HepG2 (cell line): ENCODE measurements around the gene POLR1H. TPM values are rescaled to one million over a fixed set of nuclear protein-coding genes. Genes with fewer than 3 reads are reported as not detected.

ENCODE experiments used
- AGO1 ChIP-seq: fragments of 200-400 bp; formaldehyde crosslinking; IDR thresholded peaks from 2 replicates; pipeline ENCODE4 v1.6.1; 2017; ENCODE audit warnings: mild to moderate bottlenecking, low read depth, low read length, moderate library complexity; ENCODE audit not compliant: poor library complexity, severe bottlenecking
- AGO2 ChIP-seq: fragments of 200-400 bp; formaldehyde crosslinking; optimal IDR thresholded peaks from 2 replicates; pipeline ENCODE3; 2017; ENCODE audit warnings: mild to moderate bottlenecking, low read depth, low read length, moderate library complexity
- ATF1 ChIP-seq: IDR thresholded peaks from 2 replicates; pipeline ENCODE4 v1.6.1; 2016; ENCODE audit warnings: mild to moderate bottlenecking, control low read depth
- ATF5 ChIP-seq: sonication (generic); formaldehyde crosslinking; IDR thresholded peaks from 2 replicates; pipeline ENCODE4 v1.4.0; 2020; ENCODE audit warnings: mild to moderate bottlenecking, low read depth, missing genetic modification reagents
- CBX2 ChIP-seq, 2 experiments: fragments of 200-600 bp in 1 of 2; sonication (generic); formaldehyde crosslinking in 1 of 2; IDR thresholded peaks; 2 replicates each; pipeline versions ENCODE4 v1.7.0 to v1.8.1; 2018 to 2022; ENCODE audit warnings: low read depth in 2 of 2, low read length in 1 of 2, mild to moderate bottlenecking in 1 of 2, missing genetic modification reagents in 1 of 2
- HHEX ChIP-seq: IDR thresholded peaks from 2 replicates; pipeline ENCODE4 v1.6.1; 2016; ENCODE audit warnings: control low read depth
- HNRNPK ChIP-seq: fragments of 200-400 bp; formaldehyde crosslinking; IDR thresholded peaks from 2 replicates; pipeline ENCODE4 v1.6.1; 2018; ENCODE audit warnings: low read length, low read depth, moderate library complexity, mild to moderate bottlenecking; ENCODE audit not compliant: poor library complexity, severe bottlenecking
- POLR2AphosphoS2 ChIP-seq: IDR thresholded peaks from 2 replicates; pipeline ENCODE4 v1.6.1; 2011; ENCODE audit warnings: low read depth, low read length, improper control_type of control experiment
- SOX6 ChIP-seq, 2 experiments: fragments of 450-650 bp in 1 of 2; sonication (generic) in 1 of 2; formaldehyde crosslinking in 1 of 2; IDR thresholded peaks; 2 replicates each; pipeline versions ENCODE4 v1.4.0 to v1.6.1; 2017 to 2020; ENCODE audit warnings: antibody characterized with exemption in 1 of 2, mild to moderate bottlenecking in 1 of 2, missing genetic modification reagents in 1 of 2
- U2AF1 ChIP-seq: fragments of 200-400 bp; formaldehyde crosslinking; optimal IDR thresholded peaks from 2 replicates; pipeline ENCODE3; 2017; ENCODE audit warnings: mild to moderate bottlenecking, low read depth, low read length
- WIZ ChIP-seq: sonication (generic); formaldehyde crosslinking; IDR thresholded peaks from 2 replicates; pipeline ENCODE4 v1.5.1; 2020; ENCODE audit warnings: mild to moderate bottlenecking, missing genetic modification reagents
- ZFYVE20 ChIP-seq: sonication (generic); formaldehyde crosslinking; IDR thresholded peaks from 2 replicates; pipeline ENCODE4 v1.8.0; 2023; ENCODE audit warnings: low read depth, mild to moderate bottlenecking, moderate library complexity, missing genetic modification reagents, borderline replicate concordance
- ZNF235 ChIP-seq: sonication (generic); formaldehyde crosslinking; IDR thresholded peaks from 2 replicates; pipeline ENCODE4 v1.8.1; 2023; ENCODE audit warnings: mild to moderate bottlenecking, missing genetic modification reagents, borderline replicate concordance
- ZNF432 ChIP-seq: sonication (generic); formaldehyde crosslinking; IDR thresholded peaks from 2 replicates; pipeline ENCODE4 v1.5.0; 2020; ENCODE audit warnings: missing genetic modification reagents, mild to moderate bottlenecking, borderline replicate concordance
- ZNF441 ChIP-seq: sonication (generic); formaldehyde crosslinking; IDR thresholded peaks from 2 replicates; pipeline ENCODE4 v1.7.0; 2021; ENCODE audit warnings: missing genetic modification reagents, borderline replicate concordance
- ZNF460 ChIP-seq: sonication (generic); formaldehyde crosslinking; IDR thresholded peaks from 2 replicates; pipeline ENCODE4 v1.5.1; 2020; ENCODE audit warnings: missing genetic modification reagents, mild to moderate bottlenecking, borderline replicate concordance
- ZNF484 ChIP-seq: sonication (generic); formaldehyde crosslinking; IDR thresholded peaks from 2 replicates; pipeline ENCODE4 v1.5.1; 2020; ENCODE audit warnings: mild to moderate bottlenecking, low read depth, missing genetic modification reagents, borderline replicate concordance
- ZSCAN20 ChIP-seq: sonication (generic); formaldehyde crosslinking; IDR thresholded peaks from 2 replicates; pipeline ENCODE4 v1.4.0; 2020; ENCODE audit warnings: missing genetic modification reagents, mild to moderate bottlenecking, borderline replicate concordance
- polyA plus RNA-seq, 8 experiments: library from polyadenylated mRNA; depleted of rRNA in 3 of 8; stranded (reverse) in 7 of 8; unstranded in 1 of 8; fragments of >200 nt; fragmentation: Illumina TruSeq in 4 of 8; extraction: Trizol in 4 of 8; gene quantifications; 2 replicates each; pipeline versions ENCODE4 v1.2.1 to v1.2.3, GENCODE V29; 2011 to 2016; ENCODE audit warnings: low read depth in 4 of 8, missing spikeins in 1 of 8, mixed read lengths in 1 of 8; ENCODE audit not compliant: insufficient read depth in 1 of 8
- total RNA-seq, 5 experiments: library from RNA; depleted of rRNA; stranded (reverse); fragments of >200 nt; fragmentation: Illumina TruSeq; extraction: Trizol; gene quantifications; 2 replicates each; pipeline ENCODE4 v1.2.3, GENCODE V29; 2016; ENCODE audit warnings: low read depth in 1 of 5
- TF ChIP-seq, protein P1 (sequence below): sonication (generic); formaldehyde crosslinking; IDR thresholded peaks from 2 replicates; pipeline ENCODE4 v1.5.1; 2020; ENCODE audit warnings: mild to moderate bottlenecking, moderate library complexity, missing genetic modification reagents
- TF ChIP-seq, protein P2 (sequence below): sonication (generic); formaldehyde crosslinking; conservative IDR thresholded peaks from 2 replicates; pipeline ENCODE4 v1.4.0; 2020; ENCODE audit warnings: missing genetic modification reagents
- TF ChIP-seq, protein P3 (sequence below): IDR thresholded peaks from 2 replicates; pipeline ENCODE4 v1.6.1; 2016; ENCODE audit warnings: control low read depth

POLR1H gene
- total and polyA plus RNA-seq, 2 of the 13 experiments (the other 11 are each of a cell fraction or from before 2014, with no cell fraction given): 61.4 to 79.8 TPM

GRCh38 chr6:30101444-30102413 lies 40.7 kb downstream of the POLR1H start (continued):
- no peak for TF ChIP-seq ZNF484 (CRISPR knock-in tag)
- TF ChIP-seq HNRNPK: no peak
- no peak for TF ChIP-seq ATF5
- TF ChIP-seq POLR2AphosphoS2: no peak
- TF ChIP-seq ZNF235 (CRISPR knock-in tag): peak; percentile 96; the same call in 1 of the 2 replicates
- TF ChIP-seq, protein P1, sequence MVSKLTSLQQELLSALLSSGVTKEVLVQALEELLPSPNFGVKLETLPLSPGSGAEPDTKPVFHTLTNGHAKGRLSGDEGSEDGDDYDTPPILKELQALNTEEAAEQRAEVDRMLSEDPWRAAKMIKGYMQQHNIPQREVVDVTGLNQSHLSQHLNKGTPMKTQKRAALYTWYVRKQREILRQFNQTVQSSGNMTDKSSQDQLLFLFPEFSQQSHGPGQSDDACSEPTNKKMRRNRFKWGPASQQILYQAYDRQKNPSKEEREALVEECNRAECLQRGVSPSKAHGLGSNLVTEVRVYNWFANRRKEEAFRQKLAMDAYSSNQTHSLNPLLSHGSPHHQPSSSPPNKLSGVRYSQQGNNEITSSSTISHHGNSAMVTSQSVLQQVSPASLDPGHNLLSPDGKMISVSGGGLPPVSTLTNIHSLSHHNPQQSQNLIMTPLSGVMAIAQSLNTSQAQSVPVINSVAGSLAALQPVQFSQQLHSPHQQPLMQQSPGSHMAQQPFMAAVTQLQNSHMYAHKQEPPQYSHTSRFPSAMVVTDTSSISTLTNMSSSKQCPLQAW (CRISPR knock-in tag): peak; percentile 82
- TF ChIP-seq ZNF460 (CRISPR knock-in tag): no peak
- no peak for TF ChIP-seq ATF1 (CRISPR knock-in tag)
- TF ChIP-seq ZSCAN20 (CRISPR knock-in tag): 0 out of 2 replicates have a peak, but pooled peaks have one; percentile 50
- TF ChIP-seq AGO1: peak; percentile 53
- TF ChIP-seq ZFYVE20 (CRISPR knock-in tag): no peak
- no peak for TF ChIP-seq AGO2
- TF ChIP-seq, protein P2, sequence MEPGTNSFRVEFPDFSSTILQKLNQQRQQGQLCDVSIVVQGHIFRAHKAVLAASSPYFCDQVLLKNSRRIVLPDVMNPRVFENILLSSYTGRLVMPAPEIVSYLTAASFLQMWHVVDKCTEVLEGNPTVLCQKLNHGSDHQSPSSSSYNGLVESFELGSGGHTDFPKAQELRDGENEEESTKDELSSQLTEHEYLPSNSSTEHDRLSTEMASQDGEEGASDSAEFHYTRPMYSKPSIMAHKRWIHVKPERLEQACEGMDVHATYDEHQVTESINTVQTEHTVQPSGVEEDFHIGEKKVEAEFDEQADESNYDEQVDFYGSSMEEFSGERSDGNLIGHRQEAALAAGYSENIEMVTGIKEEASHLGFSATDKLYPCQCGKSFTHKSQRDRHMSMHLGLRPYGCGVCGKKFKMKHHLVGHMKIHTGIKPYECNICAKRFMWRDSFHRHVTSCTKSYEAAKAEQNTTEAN (CRISPR knock-in tag): no peak; the same call in none of the 2 replicates
- no peak for TF ChIP-seq SOX6 (IDR thresholded peaks at IDR 0.05)
- peak; percentile 81 for TF ChIP-seq SOX6 (CRISPR knock-in tag; IDR thresholded peaks at IDR 0.05)
- TF ChIP-seq ZNF441 (CRISPR knock-in tag): peak; percentile 31; the same call in 1 of the 2 replicates
- TF ChIP-seq U2AF1: no peak
- no peak for TF ChIP-seq CBX2 (IDR thresholded peaks at IDR 0.05; ENCODE audit: low read depth, low read length)
- TF ChIP-seq CBX2 (CRISPR knock-in tag; IDR thresholded peaks at IDR 0.05; ENCODE audit: low read depth): no peak
- no peak for TF ChIP-seq ZNF432 (CRISPR knock-in tag)
- TF ChIP-seq, protein P3, sequence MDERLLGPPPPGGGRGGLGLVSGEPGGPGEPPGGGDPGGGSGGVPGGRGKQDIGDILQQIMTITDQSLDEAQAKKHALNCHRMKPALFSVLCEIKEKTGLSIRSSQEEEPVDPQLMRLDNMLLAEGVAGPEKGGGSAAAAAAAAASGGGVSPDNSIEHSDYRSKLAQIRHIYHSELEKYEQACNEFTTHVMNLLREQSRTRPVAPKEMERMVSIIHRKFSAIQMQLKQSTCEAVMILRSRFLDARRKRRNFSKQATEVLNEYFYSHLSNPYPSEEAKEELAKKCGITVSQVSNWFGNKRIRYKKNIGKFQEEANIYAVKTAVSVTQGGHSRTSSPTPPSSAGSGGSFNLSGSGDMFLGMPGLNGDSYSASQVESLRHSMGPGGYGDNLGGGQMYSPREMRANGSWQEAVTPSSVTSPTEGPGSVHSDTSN: no peak
- no peak; the same call in 1 of the 2 replicates for TF ChIP-seq WIZ
- no peak for TF ChIP-seq HHEX (CRISPR knock-in tag)
